ENCODE data around the gene ZNF592.
A peak's percentile ranks its signal among the peaks of the same experiment; 100 is the strongest.

ZNF592 gene

DNA sequence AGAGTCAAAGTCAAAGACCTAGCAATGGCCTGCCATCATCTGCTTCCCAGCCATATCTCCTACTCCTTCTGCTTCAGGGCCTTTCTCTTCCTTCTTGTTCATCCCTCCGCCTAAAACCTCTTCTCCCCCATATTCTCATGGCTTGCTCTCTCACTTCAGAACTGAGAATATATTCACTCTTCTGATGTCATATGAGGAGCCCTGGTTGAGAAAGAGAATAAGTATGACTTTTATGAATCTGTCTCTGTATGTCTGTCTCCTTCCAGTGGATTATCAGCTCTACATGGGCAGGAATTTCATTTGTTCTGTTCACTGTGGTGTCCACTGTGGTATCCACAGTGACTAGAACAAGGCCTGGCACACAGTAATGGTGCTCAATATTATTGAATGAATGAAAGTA is 11.8 kb downstream of the ZNF592 start:
- no peaks in the 10 kb centered on the region for H3K9me3 Mint-ChIP-seq
- peaks cover 11% of the 10 kb centered on the region for H3K36me3 Mint-ChIP-seq (ENCODE audit: low read depth)

GRCh38 chr15:84761607-84762131 is 13.3 kb downstream of the ZNF592 start:
- Mint-ChIP-seq H3K4me1 (peaks cover 14% of the 10 kb centered on the region), H3K27ac (no peak overlapping the region), H3K27me3 (ENCODE audit: low read depth) (no peaks in the 10 kb centered on the region), H3K9me3 (no peaks in the 10 kb centered on the region), H3K36me3 (ENCODE audit: low read depth) (peaks cover 15% of the 10 kb centered on the region), H3K4me3 (no peak overlapping the region)
- TF ChIP-seq, protein P1, sequence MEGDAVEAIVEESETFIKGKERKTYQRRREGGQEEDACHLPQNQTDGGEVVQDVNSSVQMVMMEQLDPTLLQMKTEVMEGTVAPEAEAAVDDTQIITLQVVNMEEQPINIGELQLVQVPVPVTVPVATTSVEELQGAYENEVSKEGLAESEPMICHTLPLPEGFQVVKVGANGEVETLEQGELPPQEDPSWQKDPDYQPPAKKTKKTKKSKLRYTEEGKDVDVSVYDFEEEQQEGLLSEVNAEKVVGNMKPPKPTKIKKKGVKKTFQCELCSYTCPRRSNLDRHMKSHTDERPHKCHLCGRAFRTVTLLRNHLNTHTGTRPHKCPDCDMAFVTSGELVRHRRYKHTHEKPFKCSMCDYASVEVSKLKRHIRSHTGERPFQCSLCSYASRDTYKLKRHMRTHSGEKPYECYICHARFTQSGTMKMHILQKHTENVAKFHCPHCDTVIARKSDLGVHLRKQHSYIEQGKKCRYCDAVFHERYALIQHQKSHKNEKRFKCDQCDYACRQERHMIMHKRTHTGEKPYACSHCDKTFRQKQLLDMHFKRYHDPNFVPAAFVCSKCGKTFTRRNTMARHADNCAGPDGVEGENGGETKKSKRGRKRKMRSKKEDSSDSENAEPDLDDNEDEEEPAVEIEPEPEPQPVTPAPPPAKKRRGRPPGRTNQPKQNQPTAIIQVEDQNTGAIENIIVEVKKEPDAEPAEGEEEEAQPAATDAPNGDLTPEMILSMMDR (IDR thresholded peaks at IDR 0.05; ENCODE audit: unreplicated experiment in 3 of 3), result no peak

More for the DNA sequence above, 11.8 kb downstream of the ZNF592 start:
- no peak overlapping the region for H3K4me3 Mint-ChIP-seq
- H3K27ac Mint-ChIP-seq, result no peak overlapping the region
- H3K27me3 Mint-ChIP-seq (ENCODE audit: low read depth), result no peaks in the 10 kb centered on the region
- TF ChIP-seq, protein P1 (IDR thresholded peaks at IDR 0.05; ENCODE audit: unreplicated experiment in 3 of 3), result no peak
- H3K4me1 Mint-ChIP-seq, result peaks cover 20% of the 10 kb centered on the region

DNA sequence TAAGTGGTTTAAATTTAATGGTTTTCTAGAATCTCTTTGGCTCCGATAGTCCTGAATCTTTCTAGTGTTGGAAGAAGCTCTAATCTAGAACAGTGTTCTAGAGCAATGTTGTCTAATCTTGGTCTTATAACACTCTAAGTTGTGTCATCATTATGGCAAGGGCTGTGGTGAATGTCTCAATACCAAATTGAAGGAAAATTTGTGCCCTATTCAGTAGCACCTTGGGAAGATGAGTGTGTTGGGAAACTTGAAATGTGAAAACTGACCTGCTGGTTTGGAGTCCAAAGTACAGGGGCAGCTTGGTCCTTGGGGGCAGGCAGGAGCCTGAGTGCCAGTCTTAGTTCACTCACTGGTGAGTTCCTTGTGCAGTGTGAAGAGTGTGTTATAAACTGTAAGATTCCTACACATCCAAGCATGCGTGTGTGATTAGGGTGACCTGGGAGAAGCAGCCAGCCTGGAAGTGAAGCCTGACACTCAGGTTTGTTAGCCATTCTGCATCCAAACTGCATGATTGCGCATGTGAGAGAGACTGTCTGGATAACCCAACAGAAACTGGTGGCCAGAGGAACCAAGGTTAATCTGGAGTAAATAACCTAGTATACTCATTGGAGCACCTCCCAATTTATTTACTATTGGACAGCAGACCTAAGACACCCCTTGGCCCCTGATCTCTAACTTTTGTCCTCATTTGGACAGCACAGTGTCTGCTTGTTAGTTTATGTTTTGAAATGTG is 14.6 kb downstream of the ZNF592 start:
- Mint-ChIP-seq H3K36me3 (ENCODE audit: low read depth) (peaks cover 21% of the 10 kb centered on the region), H3K27me3 (ENCODE audit: low read depth) (no peaks in the 10 kb centered on the region)
- TF ChIP-seq, protein P1 (IDR thresholded peaks at IDR 0.05; ENCODE audit: unreplicated experiment in 3 of 3), result no peak

DNA sequence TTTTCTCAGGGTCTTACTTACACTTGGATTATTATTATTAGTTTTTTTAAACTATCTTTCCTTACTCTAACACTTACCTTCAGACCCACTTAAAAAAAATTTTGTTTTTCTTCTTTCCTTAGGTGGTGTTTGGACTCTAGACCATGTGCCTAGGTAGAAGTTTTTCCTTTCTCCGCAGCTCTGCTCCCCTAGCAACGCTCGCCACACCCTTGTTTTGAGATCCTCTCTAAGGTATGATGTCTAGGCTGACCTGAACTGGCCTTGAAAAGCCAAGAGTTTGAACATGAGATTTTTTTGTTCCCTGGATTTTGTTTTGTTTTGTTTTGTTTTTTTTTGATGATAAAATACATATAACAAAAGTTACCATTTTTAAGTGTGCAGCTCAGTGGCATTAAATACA is 16.2 kb downstream of the ZNF592 start:
- H3K27ac Mint-ChIP-seq, result peak overlapping the region in 1 of 3 experiments; percentile 4
- H3K4me1 Mint-ChIP-seq, result peaks cover 8% of the 10 kb centered on the region
- TF ChIP-seq, protein P1 (IDR thresholded peaks at IDR 0.05; ENCODE audit: unreplicated experiment in 3 of 3), result no peak
- no peaks in the 10 kb centered on the region for H3K9me3 Mint-ChIP-seq
- no peak overlapping the region for H3K4me3 Mint-ChIP-seq
- peaks cover 36% of the 10 kb centered on the region for H3K36me3 Mint-ChIP-seq (ENCODE audit: low read depth)
- H3K27me3 Mint-ChIP-seq (ENCODE audit: low read depth), result no peaks in the 10 kb centered on the region

More for the DNA sequence above, 14.6 kb downstream of the ZNF592 start:
- no peaks in the 10 kb centered on the region for H3K9me3 Mint-ChIP-seq
- no peak overlapping the region for H3K27ac Mint-ChIP-seq
- H3K4me3 Mint-ChIP-seq, result no peak overlapping the region
- peaks cover 14% of the 10 kb centered on the region for H3K4me1 Mint-ChIP-seq

- no peak overlapping the region for H3K4me3 Mint-ChIP-seq
- H3K36me3 Mint-ChIP-seq (ENCODE audit: low read depth), result peaks cover 38% of the 10 kb centered on the region
- no peaks in the 10 kb centered on the region for H3K27me3 Mint-ChIP-seq (ENCODE audit: low read depth)
- H3K27ac Mint-ChIP-seq, result peak overlapping the region in 1 of 3 experiments; percentile 4
- H3K9me3 Mint-ChIP-seq, result no peaks in the 10 kb centered on the region
- H3K4me1 Mint-ChIP-seq, result peaks cover 9% of the 10 kb centered on the region
- TF ChIP-seq, protein P1 (IDR thresholded peaks at IDR 0.05; ENCODE audit: unreplicated experiment in 3 of 3), result no peak
These were observed 16.6 kb downstream of the ZNF592 start for GRCh38 chr15:84764989-84765388.

GRCh38 chr15:84765675-84766074 is 17.3 kb downstream of the ZNF592 start:
- TF ChIP-seq, protein P1 (IDR thresholded peaks at IDR 0.05; ENCODE audit: unreplicated experiment in 3 of 3), result no peak
- no peaks in the 10 kb centered on the region for H3K9me3 Mint-ChIP-seq
- peaks cover 12% of the 10 kb centered on the region for H3K4me1 Mint-ChIP-seq
- peaks cover 40% of the 10 kb centered on the region for H3K36me3 Mint-ChIP-seq (ENCODE audit: low read depth)
- H3K4me3 Mint-ChIP-seq, result no peak overlapping the region
- no peak overlapping the region for H3K27ac Mint-ChIP-seq
- no peaks in the 10 kb centered on the region for H3K27me3 Mint-ChIP-seq (ENCODE audit: low read depth)

Measured in nephron (organoid).